ENCODE results near the gene CDH4.

Gene CDH4

GRCh38 chr20:61864481-61864880 is 612.4 kb downstream of the CDH4 start:
- Histone ChIP-seq H3K9me3 (ENCODE audit: insufficient read depth, low read length, severe bottlenecking) (no peaks in the 10 kb centered on the region), H3K27ac (ENCODE audit: low read length) (no peak overlapping the region), H3K4me1 (ENCODE audit: insufficient read depth, low read length) (no peaks in the 10 kb centered on the region), H3K9ac (ENCODE audit: low read depth, low read length) (no peak overlapping the region), H3K36me3 (ENCODE audit: insufficient read depth, low read length) (no peaks in the 10 kb centered on the region), H4K20me1 (ENCODE audit: insufficient read depth, low read length) (peaks cover 17% of the 10 kb centered on the region), H2AFZ (ENCODE audit: low read depth, low read length) (no peak overlapping the region), H3K4me3 (ENCODE audit: low read depth in 1 of 2, low read length in 2 of 2) (no peak overlapping the region), H3K79me2 (ENCODE audit: insufficient read depth, low read length) (no peaks in the 10 kb centered on the region), H3K27me3 (ENCODE audit: insufficient read depth, low read length, poor library complexity) (peaks cover 3% of the 10 kb centered on the region), H3K4me2 (ENCODE audit: insufficient read depth, low read length) (no peak overlapping the region)
- TF ChIP-seq CTCF (IDR thresholded peaks at IDR 0.05; ENCODE audit: borderline replicate concordance, extremely low read depth, low read length, poor library complexity, severe bottlenecking) (no peak), EZH2 (IDR thresholded peaks at IDR 0.05; ENCODE audit: borderline replicate concordance, low read depth, low read length, severe bottlenecking) (no peak)
- ATAC-seq (ENCODE audit: insufficient read depth, low read depth): no peak
- DNase-seq: no peak

- Histone ChIP-seq H3K27ac (ENCODE audit: low read length) (no peak overlapping the region), H3K79me2 (ENCODE audit: insufficient read depth, low read length) (no peaks in the 10 kb centered on the region), H2AFZ (ENCODE audit: low read depth, low read length) (no peak overlapping the region), H3K27me3 (ENCODE audit: insufficient read depth, low read length, poor library complexity) (peaks cover 3% of the 10 kb centered on the region), H3K9me3 (ENCODE audit: insufficient read depth, low read length, severe bottlenecking) (no peaks in the 10 kb centered on the region), H3K9ac (ENCODE audit: low read depth, low read length) (no peak overlapping the region), H3K4me3 (ENCODE audit: low read depth in 1 of 2, low read length in 2 of 2) (no peak overlapping the region), H3K4me2 (ENCODE audit: insufficient read depth, low read length) (no peak overlapping the region), H3K4me1 (ENCODE audit: insufficient read depth, low read length) (no peaks in the 10 kb centered on the region), H3K36me3 (ENCODE audit: insufficient read depth, low read length) (no peaks in the 10 kb centered on the region), H4K20me1 (ENCODE audit: insufficient read depth, low read length) (peaks cover 13% of the 10 kb centered on the region)
- no peak for DNase-seq
- ATAC-seq (ENCODE audit: insufficient read depth, low read depth): no peak
- TF ChIP-seq EZH2 (IDR thresholded peaks at IDR 0.05; ENCODE audit: borderline replicate concordance, low read depth, low read length, severe bottlenecking) (no peak), CTCF (IDR thresholded peaks at IDR 0.05; ENCODE audit: borderline replicate concordance, extremely low read depth, low read length, poor library complexity, severe bottlenecking) (no peak)
Observed at GRCh38 chr20:61865353-61865752, 613.3 kb downstream of the CDH4 start.

- no peak for ATAC-seq (ENCODE audit: insufficient read depth, low read depth)
- TF ChIP-seq EZH2 (IDR thresholded peaks at IDR 0.05; ENCODE audit: borderline replicate concordance, low read depth, low read length, severe bottlenecking) (no peak), CTCF (IDR thresholded peaks at IDR 0.05; ENCODE audit: borderline replicate concordance, extremely low read depth, low read length, poor library complexity, severe bottlenecking) (no peak)
- peaks cover 3% of the 10 kb centered on the region for H3K27me3 ChIP-seq (ENCODE audit: insufficient read depth, low read length, poor library complexity)
- H3K36me3 ChIP-seq (ENCODE audit: insufficient read depth, low read length): no peaks in the 10 kb centered on the region
- H3K9me3 ChIP-seq (ENCODE audit: insufficient read depth, low read length, severe bottlenecking): no peaks in the 10 kb centered on the region
- H3K9ac ChIP-seq (ENCODE audit: low read depth, low read length): no peak overlapping the region
- H3K79me2 ChIP-seq (ENCODE audit: insufficient read depth, low read length): no peaks in the 10 kb centered on the region
- no peak overlapping the region for H3K27ac ChIP-seq (ENCODE audit: low read length)
- no peak overlapping the region for H3K4me2 ChIP-seq (ENCODE audit: insufficient read depth, low read length)
- no peaks in the 10 kb centered on the region for H3K4me1 ChIP-seq (ENCODE audit: insufficient read depth, low read length)
- peaks cover 13% of the 10 kb centered on the region for H4K20me1 ChIP-seq (ENCODE audit: insufficient read depth, low read length)
- no peak overlapping the region for H2AFZ ChIP-seq (ENCODE audit: low read depth, low read length)
- no peak overlapping the region for H3K4me3 ChIP-seq (ENCODE audit: low read depth in 1 of 2, low read length in 2 of 2)
- no peak for DNase-seq
Observed at GRCh38 chr20:61866165-61866564, 614.1 kb downstream of the CDH4 start.

GRCh38 chr20:61868006-61868405 is 615.9 kb downstream of the CDH4 start:
- no peaks in the 10 kb centered on the region for H3K79me2 ChIP-seq (ENCODE audit: insufficient read depth, low read length)
- ATAC-seq (ENCODE audit: insufficient read depth, low read depth) (no peak), DNase-seq (no peak)
- no peak overlapping the region for H3K9ac ChIP-seq (ENCODE audit: low read depth, low read length)
- H3K9me3 ChIP-seq (ENCODE audit: insufficient read depth, low read length, severe bottlenecking): no peaks in the 10 kb centered on the region
- no peaks in the 10 kb centered on the region for H3K4me1 ChIP-seq (ENCODE audit: insufficient read depth, low read length)
- H3K4me3 ChIP-seq (ENCODE audit: low read depth in 1 of 2, low read length in 2 of 2): no peak overlapping the region
- H3K27ac ChIP-seq (ENCODE audit: low read length): no peak overlapping the region
- TF ChIP-seq EZH2 (IDR thresholded peaks at IDR 0.05; ENCODE audit: borderline replicate concordance, low read depth, low read length, severe bottlenecking): no peak
- no peak for TF ChIP-seq CTCF (IDR thresholded peaks at IDR 0.05; ENCODE audit: borderline replicate concordance, extremely low read depth, low read length, poor library complexity, severe bottlenecking)
- no peak overlapping the region for H2AFZ ChIP-seq (ENCODE audit: low read depth, low read length)
- peaks cover 9% of the 10 kb centered on the region; the same call in 1 of the 2 replicates for H4K20me1 ChIP-seq (ENCODE audit: insufficient read depth, low read length)
- no peaks in the 10 kb centered on the region for H3K27me3 ChIP-seq (ENCODE audit: insufficient read depth, low read length, poor library complexity)
- H3K4me2 ChIP-seq (ENCODE audit: insufficient read depth, low read length): no peak overlapping the region
- no peaks in the 10 kb centered on the region for H3K36me3 ChIP-seq (ENCODE audit: insufficient read depth, low read length)
